Neural progenitor cell (in vitro differentiated cells): ENCODE data around the gene PEAK1. TPM values are rescaled to one million over a fixed set of nuclear protein-coding genes. Genes with fewer than 3 reads are reported as not detected.
"Not testable (repeated sequence)": the region's sequence is repeated elsewhere in the genome, so short reads cannot be mapped to it uniquely, and the experiment has no call there.

ENCODE experiments used
- DNase-seq: peaks from one replicate; pipeline ENCODE4 v3.0.0-alpha.2; 2016; ENCODE audit warnings: low spot score
- H2AFZ ChIP-seq: fragments of 200-600 bp; sonication (generic); replicated peaks from 2 replicates; pipeline ENCODE4 v1.6.1; 2016; ENCODE audit warnings: antibody characterized with exemption
- H3F3A ChIP-seq: fragments of 200-600 bp; sonication (generic); 2 replicates; pipeline ENCODE4 v1.6.1; 2016; ENCODE audit warnings: antibody characterized with exemption, low read depth
- H3K27ac ChIP-seq: fragments of 200-600 bp; sonication (generic); 2 replicates; pipeline ENCODE4 v1.5.1; 2016; ENCODE audit warnings: mild to moderate bottlenecking
- H3K27me3 ChIP-seq: fragments of 200-600 bp; sonication (generic); 2 replicates; pipeline ENCODE4 v1.6.1; 2016; ENCODE audit warnings: mild to moderate bottlenecking, moderate library complexity
- H3K36me3 ChIP-seq: fragments of 200-600 bp; sonication (generic); 2 replicates; pipeline ENCODE4 v1.5.1; 2016
- H3K4me1 ChIP-seq: fragments of 200-600 bp; sonication (generic); 2 replicates; pipeline ENCODE4 v1.6.1; 2016; ENCODE audit warnings: mixed run types
- H3K4me2 ChIP-seq: fragments of 200-600 bp; sonication (generic); 2 replicates; pipeline ENCODE4 v1.6.1; 2016
- H3K4me3 ChIP-seq: fragments of 200-600 bp; sonication (generic); 2 replicates; pipeline ENCODE4 v1.5.1; 2016
- H3K79me2 ChIP-seq: fragments of 200-600 bp; sonication (generic); 2 replicates; pipeline ENCODE4 v1.6.1; 2016; ENCODE audit warnings: low read depth
- H3K9ac ChIP-seq: fragments of 200-600 bp; sonication (generic); 2 replicates; pipeline ENCODE4 v1.6.1; 2016
- H3K9me3 ChIP-seq: fragments of 200-600 bp; sonication (generic); 2 replicates; pipeline ENCODE4 v1.5.1; 2016; ENCODE audit warnings: low read depth
- H4K20me1 ChIP-seq: fragments of 200-600 bp; sonication (generic); 2 replicates; pipeline ENCODE4 v1.6.1; 2016; ENCODE audit warnings: low read depth
- H3K27ac Mint-ChIP-seq: 3 replicates; pipeline ENCODE4 v1.8.0; 2021; ENCODE audit warnings: mixed read lengths
- H3K27me3 Mint-ChIP-seq: 2 replicates; pipeline ENCODE4 v1.8.0; 2022; ENCODE audit warnings: low read depth, mild to moderate bottlenecking, inconsistent platforms, moderate library complexity, mixed read lengths; ENCODE audit not compliant: insufficient read depth
- H3K36me3 Mint-ChIP-seq: 3 replicates; pipeline ENCODE4 v1.8.0; 2021; ENCODE audit warnings: mixed read lengths
- H3K4me1 Mint-ChIP-seq: 3 replicates; pipeline ENCODE4 v1.8.0; 2021; ENCODE audit warnings: mixed read lengths
- H3K4me3 Mint-ChIP-seq: 3 replicates; pipeline ENCODE4 v1.8.0; 2021; ENCODE audit warnings: mild to moderate bottlenecking, moderate library complexity, mixed read lengths
- H3K9me3 Mint-ChIP-seq: 3 replicates; pipeline ENCODE4 v1.8.0; 2020; ENCODE audit warnings: mixed read lengths
- CTCF ChIP-seq: fragments of 200-600 bp; sonication (generic); IDR thresholded peaks from 2 replicates; pipeline ENCODE4 v1.5.1; 2017; ENCODE audit warnings: antibody characterized with exemption, mild to moderate bottlenecking
- EZH2 ChIP-seq: fragments of 200-600 bp; sonication (generic); IDR thresholded peaks from 2 replicates; pipeline ENCODE4 v1.6.1; 2017; ENCODE audit warnings: antibody characterized with exemption, mild to moderate bottlenecking, moderate library complexity
- EZH2phosphoT487 ChIP-seq: fragments of 200-600 bp; sonication (generic); IDR thresholded peaks from 2 replicates; pipeline ENCODE4 v1.6.1; 2017; ENCODE audit warnings: antibody characterized with exemption
- total RNA-seq: library from RNA; depleted of rRNA; stranded (reverse); fragments of >200 nt; gene quantifications from 2 replicates; pipeline ENCODE4 v1.2.3, GENCODE V29; 2015; ENCODE audit warnings: low replicate concordance

The PEAK1 gene
- total RNA-seq, 1 donor from 2014 or later = 30.9 TPM

- no peaks in the 10 kb centered on the region for H3K79me2 ChIP-seq
- H3K27ac Mint-ChIP-seq = no peak overlapping the region
- H3K27ac ChIP-seq = no peak overlapping the region
- H3K9me3 Mint-ChIP-seq = peaks cover 17% of the 10 kb centered on the region
- no peak for TF ChIP-seq CTCF
- TF ChIP-seq EZH2phosphoT487 = no peak
- no peak for TF ChIP-seq EZH2
- peaks cover 17% of the 10 kb centered on the region for H3K36me3 Mint-ChIP-seq
- no peak overlapping the region for H3K9ac ChIP-seq
- H3K4me1 Mint-ChIP-seq = peaks cover under 1% of the 10 kb centered on the region
- H3K4me3 Mint-ChIP-seq = no peak overlapping the region
- no peaks in the 10 kb centered on the region for H3K36me3 ChIP-seq
- no peaks in the 10 kb centered on the region for H3K27me3 Mint-ChIP-seq
- H3K4me3 ChIP-seq = no peak overlapping the region
- H3F3A ChIP-seq = no peaks in the 10 kb centered on the region
- H3K9me3 ChIP-seq = no peaks in the 10 kb centered on the region
- H3K4me1 ChIP-seq = peaks cover 3% of the 10 kb centered on the region
- H4K20me1 ChIP-seq = no peaks in the 10 kb centered on the region
- no peak overlapping the region for H3K4me2 ChIP-seq
- DNase-seq = no peak
- no peaks in the 10 kb centered on the region for H3K27me3 ChIP-seq
- no peak overlapping the region for H2AFZ ChIP-seq
Measured at GRCh38 chr15:77276943-77277342, 143.0 kb downstream of the PEAK1 start.

- no peak overlapping the region for H3K27ac Mint-ChIP-seq
- peaks cover 18% of the 10 kb centered on the region for H3K36me3 Mint-ChIP-seq
- Histone ChIP-seq H2AFZ (no peak overlapping the region), H3K4me2 (no peak overlapping the region), H3F3A (no peaks in the 10 kb centered on the region), H3K79me2 (no peaks in the 10 kb centered on the region), H3K4me3 (no peak overlapping the region), H3K36me3 (no peaks in the 10 kb centered on the region), H4K20me1 (no peaks in the 10 kb centered on the region), H3K9ac (no peak overlapping the region), H3K4me1 (no peaks in the 10 kb centered on the region), H3K9me3 (no peaks in the 10 kb centered on the region), H3K27me3 (no peaks in the 10 kb centered on the region), H3K27ac (no peak overlapping the region)
- H3K27me3 Mint-ChIP-seq = no peaks in the 10 kb centered on the region
- TF ChIP-seq CTCF = no peak
- H3K9me3 Mint-ChIP-seq = peaks cover 19% of the 10 kb centered on the region
- no peaks in the 10 kb centered on the region for H3K4me1 Mint-ChIP-seq
- no peak overlapping the region for H3K4me3 Mint-ChIP-seq
- no peak for DNase-seq
Measured at GRCh38 chr15:77276096-77276495, 143.8 kb downstream of the PEAK1 start.

- H4K20me1 ChIP-seq, H3K4me1 Mint-ChIP-seq, H3K4me3 ChIP-seq, DNase-seq, H3K79me2 ChIP-seq, H3K27me3 ChIP-seq, H2AFZ ChIP-seq, H3K27ac Mint-ChIP-seq, H3K27me3 Mint-ChIP-seq, H3K36me3 ChIP-seq, H3K4me3 Mint-ChIP-seq, H3K27ac ChIP-seq, H3K4me2 ChIP-seq, H3F3A ChIP-seq, H3K9me3 ChIP-seq, H3K9ac ChIP-seq, H3K4me1 ChIP-seq: not testable (repeated sequence)
- peaks cover 32% of the 10 kb centered on the region for H3K9me3 Mint-ChIP-seq
- peaks cover 26% of the 10 kb centered on the region for H3K36me3 Mint-ChIP-seq
Measured at GRCh38 chr15:77273136-77273535, 146.8 kb downstream of the PEAK1 start.

GRCh38 chr15:77266708-77267386, 153.1 kb downstream of the PEAK1 start:
- peak; percentile 8 for DNase-seq
- TF ChIP-seq EZH2 = no peak
- TF ChIP-seq CTCF = no peak
- TF ChIP-seq EZH2phosphoT487 = no peak

More at GRCh38 chr15:77266708-77267386, 153.1 kb downstream of the PEAK1 start:
- H4K20me1 ChIP-seq = no peaks in the 10 kb centered on the region
- no peaks in the 10 kb centered on the region for H3K9me3 ChIP-seq
- H3K27me3 Mint-ChIP-seq = peaks cover 3% of the 10 kb centered on the region
- H3K9ac ChIP-seq = no peak overlapping the region
- no peaks in the 10 kb centered on the region for H3F3A ChIP-seq
- H3K27ac ChIP-seq = no peak overlapping the region
- H2AFZ ChIP-seq = no peak overlapping the region
- peaks cover 37% of the 10 kb centered on the region for H3K9me3 Mint-ChIP-seq
- no peaks in the 10 kb centered on the region for H3K36me3 ChIP-seq
- H3K4me1 Mint-ChIP-seq = peaks cover 17% of the 10 kb centered on the region
- no peak overlapping the region for H3K4me2 ChIP-seq
- H3K4me3 Mint-ChIP-seq = no peak overlapping the region
- H3K4me3 ChIP-seq = no peak overlapping the region
- no peaks in the 10 kb centered on the region for H3K27me3 ChIP-seq
- H3K4me1 ChIP-seq = peaks cover 4% of the 10 kb centered on the region
- H3K27ac Mint-ChIP-seq = peak overlapping the region; percentile 65
- H3K36me3 Mint-ChIP-seq = peaks cover 21% of the 10 kb centered on the region
- H3K79me2 ChIP-seq = no peaks in the 10 kb centered on the region
